GM20000 (cell line): ENCODE results near the gene TATDN3.

Experiments used
- DNase-seq: peaks from one replicate; pipeline ENCODE4 v3.0.0; 2012; ENCODE audit warnings: low spot score
- CTCF ChIP-seq: IDR thresholded peaks from 2 replicates; pipeline ENCODE4 v1.5.1; 2012; ENCODE audit warnings: mild to moderate bottlenecking, control low read depth; ENCODE audit errors: extremely low read depth, missing control alignments

Gene TATDN3

GRCh38 chr1:212752934-212753497 is 38.7 kb upstream of the TATDN3 start:
- DNase-seq, result no peak
- no peak for TF ChIP-seq CTCF

GRCh38 chr1:212753749-212754148 is 37.9 kb upstream of the TATDN3 start:
- no peak for DNase-seq
- no peak for TF ChIP-seq CTCF

- no peak for TF ChIP-seq CTCF
- DNase-seq, result no peak
Measured at GRCh38 chr1:212754193-212754592, 37.5 kb upstream of the TATDN3 start.

- no peak for TF ChIP-seq CTCF
- DNase-seq, result no peak
Measured at GRCh38 chr1:212754680-212755079, 37.0 kb upstream of the TATDN3 start.

GRCh38 chr1:212759683-212760082 is 32.0 kb upstream of the TATDN3 start:
- DNase-seq, result no peak
- TF ChIP-seq CTCF, result no peak

- DNase-seq, result peak; percentile 34
- TF ChIP-seq CTCF, result peak; percentile 48
Measured at GRCh38 chr1:212760126-212760823, 31.4 kb upstream of the TATDN3 start.

GRCh38 chr1:212762234-212762633 is 29.5 kb upstream of the TATDN3 start:
- TF ChIP-seq CTCF, result no peak

More at GRCh38 chr1:212762234-212762633, 29.5 kb upstream of the TATDN3 start:
- no peak for DNase-seq
